Stimulated activated memory B cell treated with anti-CD40 and anti-IgM and Interleukin-4, amounts not matched to agents 10 μg/mL and 1 μg/mL and 100 μg/mL, for 72 hours (primary cell): Measurements from ENCODE around the gene PHPT1.
A peak's percentile ranks its signal among the peaks of the same experiment; 100 is the strongest.

Experiments used
- ATAC-seq: fragments of 150-1000 bp; cut with Tn5 transposase; 2 replicates; pipeline ENCODE4 v1.10.0; 2021
- H3K27ac Mint-ChIP-seq: one replicate; pipeline ENCODE4 v1.8.0; 2022; ENCODE audit warnings: mild to moderate bottlenecking, mixed read lengths
- H3K27me3 Mint-ChIP-seq: one replicate; pipeline ENCODE4 v1.8.0; 2022; ENCODE audit warnings: mixed read lengths
- H3K36me3 Mint-ChIP-seq: one replicate; pipeline ENCODE4 v1.8.0; 2022; ENCODE audit warnings: mixed read lengths
- H3K4me1 Mint-ChIP-seq: one replicate; pipeline ENCODE4 v1.8.0; 2022; ENCODE audit warnings: mixed read lengths
- H3K4me3 Mint-ChIP-seq: one replicate; pipeline ENCODE4 v1.8.0; 2022; ENCODE audit warnings: mild to moderate bottlenecking, moderate library complexity, mixed read lengths
- H3K9me3 Mint-ChIP-seq: one replicate; pipeline ENCODE4 v1.8.0; 2022; ENCODE audit warnings: mixed read lengths

The PHPT1 gene

GRCh38 chr9:136814725-136815421, 34.3 kb upstream of the PHPT1 start:
- ATAC-seq = no peak

GRCh38 chr9:136815422-136815782, 33.8 kb upstream of the PHPT1 start:
- H3K9me3 Mint-ChIP-seq = no peaks in the 10 kb centered on the region
- no peak overlapping the region for H3K4me3 Mint-ChIP-seq
- no peak overlapping the region for H3K27ac Mint-ChIP-seq
- H3K4me1 Mint-ChIP-seq = peaks cover 35% of the 10 kb centered on the region
- H3K27me3 Mint-ChIP-seq = no peaks in the 10 kb centered on the region
- ATAC-seq = no peak
- peaks cover 52% of the 10 kb centered on the region for H3K36me3 Mint-ChIP-seq

More at GRCh38 chr9:136814725-136815421, 34.3 kb upstream of the PHPT1 start:
- no peaks in the 10 kb centered on the region for H3K27me3 Mint-ChIP-seq
- H3K36me3 Mint-ChIP-seq = peaks cover 52% of the 10 kb centered on the region
- no peak overlapping the region for H3K4me3 Mint-ChIP-seq
- no peaks in the 10 kb centered on the region for H3K9me3 Mint-ChIP-seq
- H3K4me1 Mint-ChIP-seq = peaks cover 38% of the 10 kb centered on the region
- no peak overlapping the region for H3K27ac Mint-ChIP-seq

- peaks cover 10% of the 10 kb centered on the region for H3K4me1 Mint-ChIP-seq
- no peaks in the 10 kb centered on the region for H3K9me3 Mint-ChIP-seq
- no peak for ATAC-seq
- peak overlapping the region; percentile 57 for H3K4me3 Mint-ChIP-seq
- H3K36me3 Mint-ChIP-seq = peaks cover 39% of the 10 kb centered on the region
- no peak overlapping the region for H3K27ac Mint-ChIP-seq
- H3K27me3 Mint-ChIP-seq = no peaks in the 10 kb centered on the region
Observed at GRCh38 chr9:136820971-136821825, 28.0 kb upstream of the PHPT1 start.

- no peak overlapping the region for H3K27ac Mint-ChIP-seq
- H3K36me3 Mint-ChIP-seq = peaks cover 38% of the 10 kb centered on the region
- no peak overlapping the region for H3K4me3 Mint-ChIP-seq
- H3K9me3 Mint-ChIP-seq = no peaks in the 10 kb centered on the region
- H3K27me3 Mint-ChIP-seq = no peaks in the 10 kb centered on the region
- ATAC-seq = no peak
- H3K4me1 Mint-ChIP-seq = peaks cover 10% of the 10 kb centered on the region
Observed at GRCh38 chr9:136821826-136822544, 27.2 kb upstream of the PHPT1 start.

GRCh38 chr9:136823136-136824046, 25.8 kb upstream of the PHPT1 start:
- H3K4me1 Mint-ChIP-seq = peaks cover 10% of the 10 kb centered on the region
- H3K36me3 Mint-ChIP-seq = peaks cover 34% of the 10 kb centered on the region
- H3K9me3 Mint-ChIP-seq = no peaks in the 10 kb centered on the region
- no peak overlapping the region for H3K27ac Mint-ChIP-seq
- no peak overlapping the region for H3K4me3 Mint-ChIP-seq
- no peak for ATAC-seq
- no peaks in the 10 kb centered on the region for H3K27me3 Mint-ChIP-seq

- ATAC-seq = no peak
- H3K36me3 Mint-ChIP-seq = peaks cover 36% of the 10 kb centered on the region
- no peak overlapping the region for H3K4me3 Mint-ChIP-seq
- no peaks in the 10 kb centered on the region for H3K27me3 Mint-ChIP-seq
- peaks cover 10% of the 10 kb centered on the region for H3K4me1 Mint-ChIP-seq
- H3K9me3 Mint-ChIP-seq = no peaks in the 10 kb centered on the region
- no peak overlapping the region for H3K27ac Mint-ChIP-seq
Observed at GRCh38 chr9:136824496-136825225, 24.5 kb upstream of the PHPT1 start.

- no peak for ATAC-seq
- no peaks in the 10 kb centered on the region for H3K9me3 Mint-ChIP-seq
- no peaks in the 10 kb centered on the region for H3K27me3 Mint-ChIP-seq
- no peak overlapping the region for H3K4me3 Mint-ChIP-seq
- H3K4me1 Mint-ChIP-seq = peaks cover 7% of the 10 kb centered on the region
- peaks cover 39% of the 10 kb centered on the region for H3K36me3 Mint-ChIP-seq
- H3K27ac Mint-ChIP-seq = no peak overlapping the region
Observed at GRCh38 chr9:136825295-136826187, 23.7 kb upstream of the PHPT1 start.

- no peak overlapping the region for H3K27ac Mint-ChIP-seq
- H3K9me3 Mint-ChIP-seq = no peaks in the 10 kb centered on the region
- H3K36me3 Mint-ChIP-seq = peaks cover 39% of the 10 kb centered on the region
- ATAC-seq = no peak
- H3K27me3 Mint-ChIP-seq = no peaks in the 10 kb centered on the region
- peaks cover 2% of the 10 kb centered on the region for H3K4me1 Mint-ChIP-seq
- no peak overlapping the region for H3K4me3 Mint-ChIP-seq
Observed at GRCh38 chr9:136826188-136826541, 23.0 kb upstream of the PHPT1 start.

GRCh38 chr9:136826703-136827582, 22.3 kb upstream of the PHPT1 start:
- H3K4me3 Mint-ChIP-seq = no peak overlapping the region
- H3K9me3 Mint-ChIP-seq = no peaks in the 10 kb centered on the region
- no peak for ATAC-seq
- H3K4me1 Mint-ChIP-seq = no peaks in the 10 kb centered on the region
- H3K36me3 Mint-ChIP-seq = peaks cover 46% of the 10 kb centered on the region
- no peak overlapping the region for H3K27ac Mint-ChIP-seq
- no peaks in the 10 kb centered on the region for H3K27me3 Mint-ChIP-seq

- no peaks in the 10 kb centered on the region for H3K9me3 Mint-ChIP-seq
- no peaks in the 10 kb centered on the region for H3K27me3 Mint-ChIP-seq
- ATAC-seq = no peak
- H3K4me1 Mint-ChIP-seq = no peaks in the 10 kb centered on the region
- H3K4me3 Mint-ChIP-seq = no peak overlapping the region
- H3K27ac Mint-ChIP-seq = no peak overlapping the region
- peaks cover 52% of the 10 kb centered on the region for H3K36me3 Mint-ChIP-seq
Observed at GRCh38 chr9:136827794-136828473, 21.3 kb upstream of the PHPT1 start.

GRCh38 chr9:136828474-136829140, 20.6 kb upstream of the PHPT1 start:
- H3K4me3 Mint-ChIP-seq = no peak overlapping the region
- no peaks in the 10 kb centered on the region for H3K27me3 Mint-ChIP-seq
- H3K36me3 Mint-ChIP-seq = peaks cover 47% of the 10 kb centered on the region
- H3K4me1 Mint-ChIP-seq = no peaks in the 10 kb centered on the region
- H3K9me3 Mint-ChIP-seq = no peaks in the 10 kb centered on the region
- ATAC-seq = no peak
- no peak overlapping the region for H3K27ac Mint-ChIP-seq

- H3K27ac Mint-ChIP-seq = no peak overlapping the region
- H3K4me1 Mint-ChIP-seq = no peaks in the 10 kb centered on the region
- H3K9me3 Mint-ChIP-seq = no peaks in the 10 kb centered on the region
- H3K27me3 Mint-ChIP-seq = no peaks in the 10 kb centered on the region
- no peak overlapping the region for H3K4me3 Mint-ChIP-seq
- H3K36me3 Mint-ChIP-seq = peaks cover 45% of the 10 kb centered on the region
- no peak for ATAC-seq
Observed at GRCh38 chr9:136829412-136829811, 19.8 kb upstream of the PHPT1 start.
